ENCODE measurements around the gene RNF217. TPM values are rescaled to one million over a fixed set of nuclear protein-coding genes. Genes with fewer than 3 reads are reported as not detected.
"Not testable (repeated sequence)": the region's sequence is repeated elsewhere in the genome, so short reads cannot be mapped to it uniquely, and the experiment has no call there.

RNF217 gene
- total RNA-seq, 1 experiment from 2014 or later = 12.2 TPM

DNA sequence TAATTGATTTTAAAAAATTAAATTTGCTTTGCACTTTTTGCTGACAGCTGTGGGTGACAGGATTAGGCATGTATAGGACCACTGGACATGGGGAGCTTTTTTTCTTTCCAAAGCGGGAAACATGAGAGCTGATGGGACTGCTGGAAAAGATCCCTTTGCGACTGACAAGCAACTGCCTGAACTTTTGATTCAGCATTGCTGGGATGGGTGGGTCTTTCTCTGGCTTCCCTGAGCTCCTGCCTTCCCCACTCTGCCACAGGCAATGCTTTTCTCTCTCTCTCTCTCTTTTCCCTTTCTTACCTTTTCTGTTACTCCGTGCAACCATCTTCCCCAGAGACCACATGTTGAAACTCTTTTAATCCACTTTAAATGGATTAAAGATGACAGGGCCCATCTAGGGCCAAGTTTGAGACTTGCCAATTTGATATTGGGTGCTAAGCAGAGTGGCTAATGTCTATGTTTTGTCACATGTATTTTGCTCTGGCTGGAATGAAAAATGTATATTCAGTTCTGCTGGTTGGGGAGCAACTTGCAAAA lies 157.9 kb downstream of the RNF217 start:
- DNase-seq (ENCODE audit: extremely low read depth, low read depth) = no peak

DNA sequence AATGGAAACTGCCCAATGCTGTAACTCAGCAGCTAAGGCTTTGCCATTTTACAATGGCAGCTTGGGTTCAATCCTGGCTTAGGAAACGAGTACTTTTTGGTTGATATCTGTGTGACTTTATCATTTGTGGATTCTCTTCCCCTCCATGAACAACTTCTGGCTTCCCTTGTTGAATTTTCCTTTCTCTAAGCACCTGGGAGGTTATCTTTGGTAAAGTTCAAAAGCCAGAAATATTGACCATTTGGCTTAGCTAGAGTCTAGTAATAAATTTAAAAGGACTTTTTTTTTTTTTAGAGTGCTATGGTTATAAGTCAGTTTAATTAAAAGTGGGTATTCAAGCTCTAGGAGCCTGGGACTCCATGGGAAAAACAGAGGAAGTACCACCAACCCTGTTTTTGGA lies 159.7 kb downstream of the RNF217 start:
- DNase-seq (ENCODE audit: extremely low read depth, low read depth) = no peak

DNA sequence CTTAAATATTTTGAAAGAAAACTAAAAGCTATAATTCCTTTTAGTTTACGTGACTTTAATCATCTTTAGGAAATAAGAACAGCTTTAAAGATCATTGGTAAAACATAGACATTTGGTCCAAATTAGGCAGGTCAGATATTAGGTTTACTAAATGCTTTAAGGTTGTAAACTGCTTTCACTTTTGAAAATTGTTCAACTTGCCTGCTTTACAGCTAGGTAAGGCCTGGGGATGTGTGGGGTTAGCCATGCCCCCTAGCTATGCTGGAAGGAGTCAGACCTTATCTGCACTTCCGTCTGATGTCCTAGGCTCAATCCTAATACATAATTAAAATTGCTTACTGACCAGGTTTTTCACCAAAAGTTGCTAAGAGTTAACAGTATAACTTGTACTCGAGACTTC lies 160.8 kb downstream of the RNF217 start:
- no peak for DNase-seq (ENCODE audit: extremely low read depth, low read depth)

DNA sequence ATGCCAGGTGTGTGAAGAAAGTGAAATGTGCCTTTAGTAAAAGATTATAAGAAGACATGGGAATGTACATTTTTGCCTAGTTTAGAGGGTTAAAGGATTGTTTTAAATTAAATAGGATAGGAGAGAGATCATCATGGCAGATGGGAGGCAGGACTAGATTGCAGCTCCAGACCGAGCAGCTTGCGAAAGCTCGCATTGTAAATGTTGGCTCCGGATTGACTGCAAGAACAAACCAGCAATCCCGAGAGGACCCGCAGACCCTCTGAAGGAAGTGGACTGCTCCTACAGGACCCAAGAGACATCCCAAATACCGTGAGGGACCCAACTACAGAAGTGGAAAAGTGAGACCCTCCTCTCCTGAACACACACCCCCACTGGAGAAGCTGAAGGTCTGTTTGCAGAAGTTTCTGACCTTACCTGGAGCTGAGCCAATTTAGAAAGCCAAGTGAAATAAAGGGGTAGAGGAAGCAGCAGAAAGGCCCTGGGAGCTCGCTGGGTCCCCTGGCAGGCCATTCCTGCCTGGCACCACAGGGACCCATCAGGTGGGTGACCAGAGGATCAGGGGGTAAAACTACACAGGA lies 161.3 kb downstream of the RNF217 start:
- no peak for DNase-seq (ENCODE audit: extremely low read depth, low read depth)

DNA sequence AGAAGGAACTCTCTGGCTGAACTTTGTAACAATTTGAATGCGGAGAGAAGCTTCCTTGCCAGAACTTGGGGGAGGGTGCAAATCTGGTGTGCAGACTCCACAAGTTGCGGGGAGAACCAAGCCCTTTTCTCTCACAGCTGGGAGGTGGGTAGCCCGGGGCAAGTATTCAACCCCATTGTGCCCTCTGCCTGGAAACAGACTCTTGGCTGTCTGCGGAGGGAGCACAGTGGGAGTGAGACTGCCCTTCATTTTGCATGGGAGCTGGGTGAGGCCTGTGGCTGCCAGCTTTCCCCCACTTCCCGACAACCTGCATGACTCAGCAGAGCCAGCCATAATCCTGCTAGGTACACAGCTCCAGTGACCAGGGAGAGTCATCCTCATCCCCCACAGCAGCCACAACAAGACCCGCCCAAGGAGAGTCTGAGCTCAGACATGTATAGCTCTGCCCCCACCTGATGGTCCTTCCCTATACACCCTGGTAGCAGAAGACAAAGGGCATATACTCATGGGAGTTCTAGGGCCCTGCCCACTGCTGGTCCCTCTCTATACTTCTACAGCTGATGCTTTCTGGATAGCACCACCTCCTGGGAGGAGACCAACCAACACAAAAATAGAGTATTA lies 161.9 kb downstream of the RNF217 start:
- DNase-seq (ENCODE audit: extremely low read depth, low read depth) = no peak

DNA sequence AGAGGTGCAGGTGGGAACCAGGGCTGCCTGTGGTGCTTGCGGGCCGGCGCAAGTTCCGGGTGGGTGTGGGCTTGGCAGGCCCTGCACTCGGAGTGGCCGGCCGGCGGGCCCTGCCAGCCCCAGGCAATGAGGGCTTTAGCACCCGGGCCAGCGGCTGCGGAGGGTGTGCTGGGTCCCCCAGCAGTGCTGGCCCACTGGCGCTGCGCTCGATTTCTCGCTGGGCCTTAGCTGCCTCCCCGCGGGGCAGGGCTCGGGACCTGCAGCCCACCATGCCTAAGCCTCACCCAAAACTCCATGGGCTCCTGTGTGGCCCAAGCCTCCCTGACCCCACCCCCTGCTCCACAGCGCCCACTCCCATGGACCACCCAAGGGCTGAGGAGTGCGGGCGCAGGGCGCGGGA lies 163.6 kb downstream of the RNF217 start:
- not testable (repeated sequence) for DNase-seq (ENCODE audit: extremely low read depth, low read depth)

DNA sequence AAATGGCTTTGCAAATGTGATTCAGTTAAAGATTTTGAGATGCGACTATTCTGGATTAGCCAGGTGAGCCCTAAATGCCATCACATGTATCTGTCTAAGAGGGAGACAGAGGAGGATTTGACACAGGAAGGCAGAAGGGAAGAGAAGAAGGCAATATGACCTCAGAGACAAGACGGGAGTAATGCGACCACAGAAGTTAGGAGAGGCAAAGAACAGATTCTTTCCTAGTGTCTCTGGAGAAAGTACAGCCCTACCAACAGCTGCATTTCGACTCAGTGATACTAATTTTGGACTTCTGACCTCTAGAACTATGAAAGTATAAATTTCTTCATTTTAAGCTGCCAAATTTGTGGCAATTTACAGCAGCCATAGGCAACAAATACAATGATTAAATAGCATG lies 167.1 kb downstream of the RNF217 start:
- no peak for DNase-seq (ENCODE audit: extremely low read depth, low read depth)

DNA sequence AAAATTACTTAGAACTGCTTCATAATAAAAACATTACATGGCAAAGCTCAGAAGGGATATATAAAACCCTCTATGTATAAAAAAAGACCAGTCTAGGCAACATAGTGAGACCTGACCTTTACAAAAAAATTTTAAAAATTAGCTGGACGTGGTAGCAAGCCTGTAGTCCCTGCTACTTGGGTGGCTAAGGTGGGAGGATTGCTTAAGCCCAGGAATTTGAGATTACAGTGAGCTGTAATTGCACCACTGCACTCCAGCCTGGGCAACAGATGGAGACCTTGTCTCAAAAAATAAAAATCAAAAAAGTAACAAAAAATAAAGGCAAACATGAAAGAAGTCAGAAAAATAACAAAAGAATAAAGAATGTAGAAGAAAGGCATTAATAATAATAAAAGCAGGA lies 169.8 kb downstream of the RNF217 start:
- no peak for DNase-seq (ENCODE audit: extremely low read depth, low read depth)

DNA sequence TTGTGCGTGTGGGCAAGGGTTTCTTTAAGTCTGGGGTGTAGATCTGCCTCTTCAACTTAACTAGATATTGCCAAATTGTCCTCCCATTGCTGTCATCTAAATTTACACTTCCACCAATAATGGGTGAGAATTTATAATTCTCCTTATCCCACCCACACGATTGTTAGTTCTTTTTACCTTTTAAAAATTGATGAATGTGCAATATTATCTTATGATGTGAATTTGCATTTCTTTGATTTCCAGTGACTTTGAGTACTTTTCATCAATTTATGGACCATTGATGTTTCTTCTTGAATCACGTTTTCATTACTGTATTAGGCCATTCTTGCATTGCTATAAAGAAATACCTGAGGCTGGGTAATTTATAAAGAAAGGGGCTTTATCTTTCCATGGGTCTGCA lies 174.1 kb downstream of the RNF217 start:
- no peak for DNase-seq (ENCODE audit: extremely low read depth, low read depth)

DNA sequence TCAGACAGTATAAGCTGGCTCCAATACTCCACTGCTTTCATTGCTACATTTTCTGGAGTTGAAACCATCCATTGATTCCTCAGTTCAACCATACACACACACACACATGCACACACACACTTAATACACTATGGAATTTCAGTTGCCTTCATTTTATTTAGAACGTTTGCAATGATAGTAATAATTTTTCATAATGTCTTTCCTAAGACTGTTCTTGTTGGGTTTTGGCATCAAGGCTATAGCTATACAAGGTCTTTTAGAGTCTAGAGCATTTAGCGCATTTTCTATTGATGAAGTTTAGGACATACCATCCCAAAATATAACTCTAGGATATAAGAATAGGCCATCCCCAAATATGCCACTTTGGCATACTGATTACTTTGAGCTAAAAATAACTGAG lies 175.8 kb downstream of the RNF217 start:
- DNase-seq (ENCODE audit: extremely low read depth, low read depth) = no peak

DNA sequence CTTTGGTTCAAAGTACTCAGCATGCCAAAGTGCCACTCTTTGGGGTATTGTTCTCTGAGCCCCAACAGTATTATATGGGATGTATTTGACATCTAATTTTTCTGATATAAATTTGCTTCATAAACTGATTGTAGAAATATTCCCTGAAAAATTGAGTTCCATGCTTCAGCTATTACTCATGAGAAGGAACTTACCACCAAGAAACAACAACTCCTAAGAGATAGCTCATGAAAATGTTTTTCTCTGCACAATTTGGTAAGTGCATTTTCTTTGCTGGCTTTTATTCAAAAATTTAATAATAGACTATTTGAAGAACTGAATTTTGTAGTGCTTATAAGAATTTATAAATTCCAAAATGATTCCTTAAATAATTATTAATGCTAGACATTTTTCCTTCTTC lies 178.6 kb downstream of the RNF217 start:
- DNase-seq (ENCODE audit: extremely low read depth, low read depth) = no peak

Other genes with a start within 250 kb of the RNF217 start
- gene TPD52L1, start 191.3 kb downstream of the RNF217 start, total RNA-seq (2014; rRNA removed; shearing (Covaris generic)) = 96.1 and 107 TPM in 2 replicates